ENCODE measurements around the gene ANK2.

- TF ChIP-seq GATA2 (IDR thresholded peaks at IDR 0.05; ENCODE audit: low read depth, low read length) (peak; percentile 92), GATA3 (IDR thresholded peaks at IDR 0.05; ENCODE audit: low read depth, low read length) (peak; percentile 80)
These were observed 37.2 kb upstream of the ANK2 start for GRCh38 chr4:113012122-113012725.
